HEK293 (cell line): Measurements from ENCODE around the gene F3.

Source experiments
- CTCF ChIA-PET: fragments of 350-600 bp; formaldehyde crosslinking; extraction: SDS; loops from one replicate; lab custom pipeline; 2021; ENCODE audit warnings: antibody characterized with exemption; lab: Yijun Ruan, JAX
- POLR2A ChIA-PET: fragments of 300-600 bp; formaldehyde crosslinking; extraction: SDS; loops from one replicate; lab custom pipeline; 2020; ENCODE audit warnings: antibody characterized with exemption, inconsistent platforms; lab: Yijun Ruan, JAX
- H3K27ac ChIP-seq: fragments of 200-500 bp; sonication (Bioruptor generic); 2 replicates; pipeline ENCODE4 v1.5.1; 2014; ENCODE audit warnings: low read depth, low read length, control low read depth, inconsistent platforms; ENCODE audit errors: extremely low read depth
- H3K36me3 ChIP-seq, 2 experiments: fragments of 200-500 bp in 1 of 2; sonication (Bioruptor generic) in 1 of 2; 1 replicate in 1 of 2; 2 replicates in 1 of 2; pipeline ENCODE4 v1.5.1; 2014 to 2017; ENCODE audit warnings: inconsistent platforms in 2 of 2, low read length in 2 of 2; ENCODE audit not compliant: control insufficient read depth in 2 of 2, insufficient read depth in 1 of 2
- H3K4me1 ChIP-seq: fragments of 200-500 bp; sonication (Bioruptor generic); 2 replicates; pipeline ENCODE4 v1.5.1; 2014; ENCODE audit warnings: mild to moderate bottlenecking, low read length, inconsistent platforms; ENCODE audit not compliant: control insufficient read depth, insufficient read depth
- H3K4me3 ChIP-seq: 2 replicates; pipeline ENCODE4 v1.5.1; 2011; ENCODE audit warnings: low read depth, mild to moderate bottlenecking, control low read depth, low read length, moderate library complexity
- H3K9me3 ChIP-seq: fragments of 200-500 bp; sonication (Bioruptor generic); 2 replicates; pipeline ENCODE4 v1.5.1; 2014; ENCODE audit warnings: low read depth, low read length, inconsistent platforms; ENCODE audit not compliant: control insufficient read depth, insufficient read depth
- BCL11B ChIP-seq: fragments of 450-650 bp; formaldehyde crosslinking; IDR thresholded peaks from 2 replicates; pipeline ENCODE4 v1.5.1; 2016; ENCODE audit warnings: low read depth, missing biosample characterization, missing genetic modification characterization
- FEZF1 ChIP-seq: fragments of 450-650 bp; formaldehyde crosslinking; IDR thresholded peaks from 2 replicates; pipeline ENCODE4 v1.5.1; 2016; ENCODE audit warnings: missing biosample characterization, missing genetic modification characterization
- GLI2 ChIP-seq: fragments of 450-650 bp; formaldehyde crosslinking; IDR thresholded peaks from 2 replicates; pipeline ENCODE4; 2017; ENCODE audit warnings: missing biosample characterization, missing genetic modification characterization, low read depth, borderline replicate concordance
- GLIS1 ChIP-seq: fragments of 450-650 bp; formaldehyde crosslinking; IDR thresholded peaks from 2 replicates; pipeline ENCODE4 v1.5.1; 2016; ENCODE audit warnings: missing biosample characterization, missing genetic modification characterization
- KLF1 ChIP-seq: fragments of 450-650 bp; formaldehyde crosslinking; IDR thresholded peaks from 2 replicates; pipeline ENCODE4 v1.5.1; 2016; ENCODE audit warnings: missing biosample characterization, missing genetic modification characterization
- KLF8 ChIP-seq: fragments of 450-650 bp; formaldehyde crosslinking; IDR thresholded peaks from 2 replicates; pipeline ENCODE4 v1.5.1; 2016; ENCODE audit warnings: missing biosample characterization, missing genetic modification characterization
- MEIS1 ChIP-seq: sonication (generic); formaldehyde crosslinking; IDR thresholded peaks from 2 replicates; pipeline ENCODE4 v1.8.1; 2022; ENCODE audit warnings: missing genetic modification reagents, mild to moderate bottlenecking, borderline replicate concordance
- PRDM1 ChIP-seq: fragments of 450-650 bp; formaldehyde crosslinking; IDR thresholded peaks from 2 replicates; pipeline ENCODE4; 2016; ENCODE audit warnings: missing biosample characterization, missing genetic modification characterization
- REPIN1 ChIP-seq: fragments of 450-650 bp; formaldehyde crosslinking; IDR thresholded peaks from 2 replicates; pipeline ENCODE4 v1.5.1; 2017; ENCODE audit warnings: missing biosample characterization, missing genetic modification characterization, low read depth
- ZBTB17 ChIP-seq: fragments of 450-650 bp; formaldehyde crosslinking; IDR thresholded peaks from 2 replicates; pipeline ENCODE4 v1.5.1; 2016; ENCODE audit warnings: missing biosample characterization, missing genetic modification characterization
- ZBTB20 ChIP-seq: fragments of 450-650 bp; formaldehyde crosslinking; IDR thresholded peaks from 2 replicates; pipeline ENCODE4 v1.5.1; 2016; ENCODE audit warnings: missing biosample characterization, missing genetic modification characterization
- ZEB2 ChIP-seq: fragments of 450-650 bp; formaldehyde crosslinking; IDR thresholded peaks from 2 replicates; pipeline ENCODE4 v1.5.1; 2016; ENCODE audit warnings: missing biosample characterization, missing genetic modification characterization
- ZFP41 ChIP-seq: fragments of 450-650 bp; formaldehyde crosslinking; IDR thresholded peaks from 2 replicates; pipeline ENCODE4 v1.5.1; 2016; ENCODE audit warnings: missing biosample characterization, missing genetic modification characterization, borderline replicate concordance
- ZNF112 ChIP-seq: fragments of 450-650 bp; formaldehyde crosslinking; IDR thresholded peaks from 2 replicates; pipeline ENCODE4 v1.5.0; 2017; ENCODE audit warnings: missing biosample characterization, missing genetic modification characterization
- ZNF223 ChIP-seq: fragments of 450-650 bp; formaldehyde crosslinking; IDR thresholded peaks from 2 replicates; pipeline ENCODE4 v1.5.1; 2016; ENCODE audit warnings: missing biosample characterization, missing genetic modification characterization
- ZNF324 ChIP-seq: fragments of 450-650 bp; formaldehyde crosslinking; IDR thresholded peaks from 2 replicates; pipeline ENCODE4 v1.5.1; 2016; ENCODE audit warnings: missing biosample characterization, missing genetic modification characterization
- ZNF350 ChIP-seq: fragments of 450-650 bp; formaldehyde crosslinking; IDR thresholded peaks from 2 replicates; pipeline ENCODE4 v1.5.0; 2017; ENCODE audit warnings: missing biosample characterization, mild to moderate bottlenecking, missing genetic modification characterization
- ZNF521 ChIP-seq: fragments of 450-650 bp; formaldehyde crosslinking; IDR thresholded peaks from 2 replicates; pipeline ENCODE4 v1.5.1; 2017; ENCODE audit warnings: missing biosample characterization, mild to moderate bottlenecking, missing genetic modification characterization
- ZNF596 ChIP-seq: fragments of 450-650 bp; IDR thresholded peaks from 2 replicates; pipeline ENCODE4 v1.5.0; 2018; ENCODE audit warnings: missing biosample characterization, mild to moderate bottlenecking, missing genetic modification characterization, moderate library complexity
- ZNF654 ChIP-seq: fragments of 450-650 bp; formaldehyde crosslinking; IDR thresholded peaks from 2 replicates; pipeline ENCODE4 v1.5.1; 2016; ENCODE audit warnings: low read depth, missing biosample characterization, missing genetic modification characterization
- ZNF660 ChIP-seq: fragments of 450-650 bp; IDR thresholded peaks from 2 replicates; pipeline ENCODE4 v1.5.1; 2018; ENCODE audit warnings: missing biosample characterization, mild to moderate bottlenecking, missing genetic modification characterization
- ZNF843 ChIP-seq: fragments of 450-650 bp; formaldehyde crosslinking; IDR thresholded peaks from 2 replicates; pipeline ENCODE4 v1.5.1; 2016; ENCODE audit warnings: missing biosample characterization, missing genetic modification characterization
- ZXDB ChIP-seq: fragments of 450-650 bp; formaldehyde crosslinking; IDR thresholded peaks from 2 replicates; pipeline ENCODE4 v1.5.1; 2016; ENCODE audit warnings: missing biosample characterization, missing genetic modification characterization
- TF ChIP-seq, protein P1 (sequence below): fragments of 450-650 bp; formaldehyde crosslinking; IDR thresholded peaks from 2 replicates; pipeline ENCODE4 v1.5.1; 2016; ENCODE audit warnings: missing biosample characterization, missing genetic modification characterization
- TF ChIP-seq, protein P2 (sequence below): fragments of 450-650 bp; formaldehyde crosslinking; IDR thresholded peaks from 2 replicates; pipeline ENCODE4 v1.5.1; 2017; ENCODE audit warnings: missing biosample characterization, missing genetic modification characterization
- TF ChIP-seq, protein P3 (sequence below): fragments of 450-650 bp; formaldehyde crosslinking; conservative IDR thresholded peaks from 2 replicates; pipeline ENCODE4 v1.5.1; 2016; ENCODE audit warnings: low read depth, missing biosample characterization, missing genetic modification characterization

Gene F3

DNA sequence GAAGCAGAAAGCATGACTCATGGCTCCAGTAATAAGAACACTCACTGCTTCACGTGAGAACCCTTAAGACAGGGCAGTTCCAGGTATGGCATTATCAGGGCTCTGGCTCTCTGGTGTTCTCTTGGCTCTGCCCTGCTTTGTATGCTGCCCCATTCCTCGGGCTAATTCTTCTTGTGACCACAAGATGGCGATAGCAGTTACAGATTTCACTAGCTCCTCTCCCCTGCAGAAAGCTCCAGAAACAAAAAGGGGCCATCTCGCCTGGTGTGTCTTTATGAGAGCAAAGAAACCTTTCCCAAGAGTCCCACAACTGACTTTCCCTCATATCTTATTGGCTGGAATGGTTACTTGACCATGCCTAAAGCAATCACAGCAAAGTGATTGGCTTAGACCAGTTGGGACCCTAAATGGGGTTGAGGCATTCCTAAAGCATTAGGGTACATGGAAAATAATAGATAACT lies 60.1 kb downstream of the F3 start:
- Histone ChIP-seq H3K36me3 (peaks cover 0 to 27% of the 10 kb centered on the region in 2 experiments; a peak in 2 of 3 replicates), H3K4me1 (no peaks in the 10 kb centered on the region), H3K27ac (no peak overlapping the region), H3K9me3 (no peaks in the 10 kb centered on the region), H3K4me3 (no peak overlapping the region)
- CTCF ChIA-PET, result interaction anchor here (0.5 to 4.1 kb wide), 25 partner anchors 10 to 1173 kb away, joined by 3 to 43 read pairs (median 4); no protein-coding TSS in a partner anchor
- TF ChIP-seq BCL11B (tag by site-specific recombination) (no peak), ZNF223 (tag by site-specific recombination) (no peak), MEIS1 (CRISPR knock-in tag) (no peak), ZEB2 (tag by site-specific recombination) (no peak), GLIS1 (tag by site-specific recombination) (no peak), ZNF350 (tag by site-specific recombination) (no peak), ZFP41 (tag by site-specific recombination) (no peak), ZNF521 (no peak), ZNF112 (tag by site-specific recombination) (no peak), ZBTB17 (tag by site-specific recombination) (peak; percentile 36; the same call in 1 of the 2 replicates), KLF8 (tag by site-specific recombination) (no peak), GLI2 (tag by site-specific recombination) (no peak), ZNF324 (tag by site-specific recombination) (no peak), ZNF596 (no peak), PRDM1 (tag by site-specific recombination) (peak; percentile 59), KLF1 (no peak), ZXDB (tag by site-specific recombination) (no peak), FEZF1 (tag by site-specific recombination) (0 out of 2 replicates have a peak, but pooled peaks have one; percentile 6), REPIN1 (tag by site-specific recombination) (no peak), ZNF843 (tag by site-specific recombination) (no peak), ZNF660 (tag by site-specific recombination) (no peak), ZBTB20 (tag by site-specific recombination) (no peak), ZNF654 (tag by site-specific recombination) (peak; percentile 47)
- TF ChIP-seq, protein P1, sequence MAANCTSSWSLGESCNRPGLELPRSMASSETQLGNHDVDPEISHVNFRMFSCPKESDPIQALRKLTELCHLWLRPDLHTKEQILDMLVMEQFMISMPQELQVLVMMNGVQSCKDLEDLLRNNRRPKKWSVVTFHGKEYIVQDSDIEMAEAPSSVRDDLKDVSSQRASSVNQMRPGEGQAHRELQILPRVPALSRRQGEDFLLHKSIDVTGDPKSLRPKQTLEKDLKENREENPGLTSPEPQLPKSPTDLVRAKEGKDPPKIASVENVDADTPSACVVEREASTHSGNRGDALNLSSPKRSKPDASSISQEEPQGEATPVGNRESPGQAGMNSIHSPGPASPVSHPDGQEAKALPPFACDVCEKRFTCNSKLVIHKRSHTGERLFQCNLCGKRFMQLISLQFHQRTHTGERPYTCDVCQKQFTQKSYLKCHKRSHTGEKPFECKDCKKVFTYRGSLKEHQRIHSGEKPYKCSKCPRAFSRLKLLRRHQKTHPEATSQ (tag by site-specific recombination), result no peak
- TF ChIP-seq, protein P2, sequence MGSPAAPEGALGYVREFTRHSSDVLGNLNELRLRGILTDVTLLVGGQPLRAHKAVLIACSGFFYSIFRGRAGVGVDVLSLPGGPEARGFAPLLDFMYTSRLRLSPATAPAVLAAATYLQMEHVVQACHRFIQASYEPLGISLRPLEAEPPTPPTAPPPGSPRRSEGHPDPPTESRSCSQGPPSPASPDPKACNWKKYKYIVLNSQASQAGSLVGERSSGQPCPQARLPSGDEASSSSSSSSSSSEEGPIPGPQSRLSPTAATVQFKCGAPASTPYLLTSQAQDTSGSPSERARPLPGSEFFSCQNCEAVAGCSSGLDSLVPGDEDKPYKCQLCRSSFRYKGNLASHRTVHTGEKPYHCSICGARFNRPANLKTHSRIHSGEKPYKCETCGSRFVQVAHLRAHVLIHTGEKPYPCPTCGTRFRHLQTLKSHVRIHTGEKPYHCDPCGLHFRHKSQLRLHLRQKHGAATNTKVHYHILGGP, result no peak
- TF ChIP-seq, protein P3, sequence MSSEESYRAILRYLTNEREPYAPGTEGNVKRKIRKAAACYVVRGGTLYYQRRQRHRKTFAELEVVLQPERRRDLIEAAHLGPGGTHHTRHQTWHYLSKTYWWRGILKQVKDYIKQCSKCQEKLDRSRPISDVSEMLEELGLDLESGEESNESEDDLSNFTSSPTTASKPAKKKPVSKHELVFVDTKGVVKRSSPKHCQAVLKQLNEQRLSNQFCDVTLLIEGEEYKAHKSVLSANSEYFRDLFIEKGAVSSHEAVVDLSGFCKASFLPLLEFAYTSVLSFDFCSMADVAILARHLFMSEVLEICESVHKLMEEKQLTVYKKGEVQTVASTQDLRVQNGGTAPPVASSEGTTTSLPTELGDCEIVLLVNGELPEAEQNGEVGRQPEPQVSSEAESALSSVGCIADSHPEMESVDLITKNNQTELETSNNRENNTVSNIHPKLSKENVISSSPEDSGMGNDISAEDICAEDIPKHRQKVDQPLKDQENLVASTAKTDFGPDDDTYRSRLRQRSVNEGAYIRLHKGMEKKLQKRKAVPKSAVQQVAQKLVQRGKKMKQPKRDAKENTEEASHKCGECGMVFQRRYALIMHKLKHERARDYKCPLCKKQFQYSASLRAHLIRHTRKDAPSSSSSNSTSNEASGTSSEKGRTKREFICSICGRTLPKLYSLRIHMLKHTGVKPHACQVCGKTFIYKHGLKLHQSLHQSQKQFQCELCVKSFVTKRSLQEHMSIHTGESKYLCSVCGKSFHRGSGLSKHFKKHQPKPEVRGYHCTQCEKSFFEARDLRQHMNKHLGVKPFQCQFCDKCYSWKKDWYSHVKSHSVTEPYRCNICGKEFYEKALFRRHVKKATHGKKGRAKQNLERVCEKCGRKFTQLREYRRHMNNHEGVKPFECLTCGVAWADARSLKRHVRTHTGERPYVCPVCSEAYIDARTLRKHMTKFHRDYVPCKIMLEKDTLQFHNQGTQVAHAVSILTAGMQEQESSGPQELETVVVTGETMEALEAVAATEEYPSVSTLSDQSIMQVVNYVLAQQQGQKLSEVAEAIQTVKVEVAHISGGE (tag by site-specific recombination), result no peak
- POLR2A ChIA-PET, result no interaction called here
